NCI-H146 (cell line): ENCODE results near the gene ZFAND3.
"Not testable (repeated sequence)": the region's sequence is repeated elsewhere in the genome, so short reads cannot be mapped to it uniquely, and the experiment has no call there.

ENCODE experiments used
- DNase-seq: peaks from one replicate; lab custom pipeline; 2025; lab: John Stamatoyannopoulos, UW

ZFAND3 gene

GRCh38 chr6:37972994-37973757, 153.6 kb downstream of the ZFAND3 start:
- DNase-seq = no peak

- DNase-seq = no peak
These were observed 154.9 kb downstream of the ZFAND3 start for GRCh38 chr6:37974381-37974780.

GRCh38 chr6:37974943-37975342, 155.4 kb downstream of the ZFAND3 start:
- DNase-seq = no peak

- no peak for DNase-seq
These were observed 158.2 kb downstream of the ZFAND3 start for GRCh38 chr6:37977715-37978114.

GRCh38 chr6:37979392-37980221, 160.1 kb downstream of the ZFAND3 start:
- DNase-seq = no peak

GRCh38 chr6:37980222-37980595, 160.7 kb downstream of the ZFAND3 start:
- no peak for DNase-seq

- no peak for DNase-seq
These were observed 162.1 kb downstream of the ZFAND3 start for GRCh38 chr6:37981626-37982025.

- DNase-seq = no peak
These were observed 162.8 kb downstream of the ZFAND3 start for GRCh38 chr6:37982317-37982716.

- DNase-seq = no peak
These were observed 164.4 kb downstream of the ZFAND3 start for GRCh38 chr6:37983720-37984501.

- no peak for DNase-seq
These were observed 165.1 kb downstream of the ZFAND3 start for GRCh38 chr6:37984578-37984977.

- no peak for DNase-seq
These were observed 165.8 kb downstream of the ZFAND3 start for GRCh38 chr6:37985355-37985754.

- no peak for DNase-seq
These were observed 167.5 kb downstream of the ZFAND3 start for GRCh38 chr6:37987018-37987417.

GRCh38 chr6:37987559-37987958, 168.0 kb downstream of the ZFAND3 start:
- DNase-seq = no peak

- DNase-seq = no peak
These were observed 168.6 kb downstream of the ZFAND3 start for GRCh38 chr6:37988127-37988526.

GRCh38 chr6:37988696-37989095, 169.2 kb downstream of the ZFAND3 start:
- no peak for DNase-seq

- no peak for DNase-seq
These were observed 171.4 kb downstream of the ZFAND3 start for GRCh38 chr6:37990762-37991525.

- DNase-seq = no peak
These were observed 173.2 kb downstream of the ZFAND3 start for GRCh38 chr6:37992749-37993148.

- DNase-seq = not testable (repeated sequence)
These were observed 173.7 kb downstream of the ZFAND3 start for GRCh38 chr6:37993194-37993593.

- no peak for DNase-seq
These were observed 174.1 kb downstream of the ZFAND3 start for GRCh38 chr6:37993596-37993995.

GRCh38 chr6:37994223-37994622, 174.7 kb downstream of the ZFAND3 start:
- peak; percentile 14 for DNase-seq

GRCh38 chr6:37998366-37998765, 178.8 kb downstream of the ZFAND3 start:
- no peak for DNase-seq

GRCh38 chr6:38001386-38001785, 181.9 kb downstream of the ZFAND3 start:
- no peak for DNase-seq
